Lower lobe of right lung (tissue), 2 donors: ENCODE measurements around the gene CHMP1A. TPM values are rescaled to one million over a fixed set of nuclear protein-coding genes. Genes with fewer than 3 reads are reported as not detected.

Source experiments
- ATAC-seq, 2 donors: fragments of 200-7000 bp; cut with Tn5 transposase; one replicate each; pipeline ENCODE4 v1.9.1; 2020 to 2022; ENCODE audit warnings: mild to moderate bottlenecking in 2 of 2, moderate library complexity in 2 of 2
- DNase-seq: peaks from one replicate; pipeline ENCODE4 v3.0.0-alpha.2; 2020
- H3K27ac ChIP-seq: fragments of 200-600 bp; one replicate; pipeline ENCODE4 v1.8.0; 2022
- H3K27me3 ChIP-seq: fragments of 200-600 bp; one replicate; pipeline ENCODE4 v1.8.0; 2022; ENCODE audit warnings: low read depth
- H3K36me3 ChIP-seq: fragments of 200-600 bp; one replicate; pipeline ENCODE4 v1.8.0; 2022; ENCODE audit warnings: mild to moderate bottlenecking
- H3K4me1 ChIP-seq: fragments of 200-600 bp; one replicate; pipeline ENCODE4 v1.8.0; 2022
- H3K4me3 ChIP-seq: fragments of 200-600 bp; one replicate; pipeline ENCODE4 v1.8.0; 2022; ENCODE audit warnings: mild to moderate bottlenecking
- H3K9me3 ChIP-seq: fragments of 200-600 bp; one replicate; pipeline ENCODE4 v1.8.0; 2022
- CTCF ChIP-seq: fragments of 200-600 bp; IDR thresholded peaks from one replicate; pipeline ENCODE4 v1.8.0; 2022; ENCODE audit warnings: antibody characterized with exemption, mild to moderate bottlenecking
- intact Hi-C: fragments of 100-400 bp; cut with DNase I; formaldehyde crosslinking; loops from one replicate; pipeline ENCODE4 v1.11.0; 2022
- total RNA-seq: library from RNA; stranded (reverse); fragmentation: NEBNext Ultra II Directional; extraction: Animal tissue kit (Norgen Biotek cat#: 25700); gene quantifications from one replicate; pipeline ENCODE4 v1.2.1, GENCODE V29; 2021
- donor health status: DM: no; HTN: yes; CAD: no; lungs with severe emphysema.

The CHMP1A gene
- total RNA-seq, 1 donor from 2014 or later = 70.4 TPM

DNA sequence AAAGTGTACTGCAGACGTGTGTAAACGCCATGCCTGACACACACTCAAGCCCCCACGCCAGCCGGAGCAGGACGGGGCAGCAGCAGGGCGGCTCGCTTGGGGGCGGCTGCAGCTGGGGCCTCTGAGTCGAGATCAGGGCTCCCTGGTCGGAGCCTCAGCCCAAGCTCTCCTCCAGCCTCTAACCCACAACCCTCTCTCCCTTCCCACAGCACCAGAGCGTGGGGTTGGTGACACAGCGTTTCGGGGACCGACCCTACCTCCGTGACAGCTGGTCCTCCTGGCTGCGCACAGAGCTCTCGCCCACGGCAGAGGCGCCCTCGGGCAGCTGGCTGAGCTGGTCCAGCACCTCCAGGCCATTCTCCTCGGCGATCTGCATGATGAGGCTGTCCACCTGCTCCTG lies 11.2 kb downstream of the CHMP1A start:
- no peak for ATAC-seq
- DNase-seq = no peak
- TF ChIP-seq CTCF = no peak
- intact Hi-C loops = no loop called here
- Histone ChIP-seq H3K36me3 (peaks cover 58% of the 10 kb centered on the region), H3K4me3 (no peak overlapping the region), H3K4me1 (peaks cover 3% of the 10 kb centered on the region), H3K27ac (no peak overlapping the region), H3K27me3 (no peaks in the 10 kb centered on the region), H3K9me3 (no peaks in the 10 kb centered on the region)

GRCh38 chr16:89645122-89645521 lies 12.4 kb downstream of the CHMP1A start:
- Histone ChIP-seq H3K27me3 (no peaks in the 10 kb centered on the region), H3K4me3 (no peak overlapping the region), H3K4me1 (peaks cover 13% of the 10 kb centered on the region), H3K36me3 (peaks cover 48% of the 10 kb centered on the region), H3K9me3 (no peaks in the 10 kb centered on the region), H3K27ac (no peak overlapping the region)
- DNase-seq (no peak), ATAC-seq (no peak)
- no peak for TF ChIP-seq CTCF
- intact Hi-C loops = no loop called here

DNA sequence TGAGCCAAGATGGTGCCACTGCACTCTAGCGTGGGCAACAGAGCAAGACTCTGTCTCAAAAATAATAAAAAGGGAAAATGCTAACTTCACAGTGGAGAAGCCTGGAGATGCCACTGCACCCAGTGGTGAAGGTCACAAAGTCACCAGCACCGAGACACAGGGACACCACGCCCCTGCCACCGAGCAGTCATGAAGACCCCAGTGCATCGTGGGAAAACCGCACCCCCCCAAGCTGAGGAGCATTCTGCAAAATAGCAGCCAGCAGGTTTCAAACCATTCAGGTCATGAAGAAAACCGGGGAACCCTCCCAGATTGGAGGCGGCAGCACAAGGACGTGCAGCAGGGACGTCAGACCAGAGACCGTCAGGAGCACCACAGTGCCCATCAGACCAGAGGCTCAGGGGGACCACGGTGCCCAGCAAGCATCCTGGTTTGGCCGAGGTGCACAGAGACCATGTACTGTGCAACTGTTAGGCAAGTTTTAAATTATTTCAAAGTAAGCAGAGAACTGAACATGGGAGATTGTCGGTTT lies 13.7 kb downstream of the CHMP1A start:
- Histone ChIP-seq H3K27ac (no peak overlapping the region), H3K4me1 (peaks cover 13% of the 10 kb centered on the region), H3K9me3 (no peaks in the 10 kb centered on the region), H3K4me3 (no peak overlapping the region), H3K36me3 (peaks cover 37% of the 10 kb centered on the region), H3K27me3 (no peaks in the 10 kb centered on the region)
- no peak for TF ChIP-seq CTCF
- ATAC-seq (no peak), DNase-seq (no peak)
- intact Hi-C loops = no loop called here

DNA sequence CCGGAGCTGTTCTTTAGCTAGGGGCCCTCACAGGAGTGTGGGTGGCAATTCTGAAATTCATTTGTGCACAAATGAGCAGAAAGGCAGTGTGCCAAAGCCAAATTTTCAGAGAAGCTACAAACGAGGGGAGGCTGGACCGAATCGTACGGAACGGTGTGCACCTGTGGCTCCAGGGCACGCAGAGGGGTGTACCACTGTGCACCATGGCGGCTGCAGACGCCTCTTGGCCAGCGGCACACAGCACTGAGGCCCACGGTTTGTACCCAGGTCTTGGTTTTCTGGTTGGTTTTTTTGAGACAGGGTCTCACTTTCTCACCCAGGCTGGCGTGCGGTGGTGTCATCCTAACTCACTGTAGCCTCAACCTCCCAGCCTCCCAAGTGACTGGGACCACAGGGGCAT lies 14.9 kb downstream of the CHMP1A start:
- Histone ChIP-seq H3K9me3 (no peaks in the 10 kb centered on the region), H3K4me1 (peaks cover 13% of the 10 kb centered on the region), H3K4me3 (no peak overlapping the region), H3K27me3 (no peaks in the 10 kb centered on the region), H3K27ac (no peak overlapping the region), H3K36me3 (peaks cover 34% of the 10 kb centered on the region)
- TF ChIP-seq CTCF = no peak
- ATAC-seq = no peak
- DNase-seq = no peak
- intact Hi-C loops = no loop called here

DNA sequence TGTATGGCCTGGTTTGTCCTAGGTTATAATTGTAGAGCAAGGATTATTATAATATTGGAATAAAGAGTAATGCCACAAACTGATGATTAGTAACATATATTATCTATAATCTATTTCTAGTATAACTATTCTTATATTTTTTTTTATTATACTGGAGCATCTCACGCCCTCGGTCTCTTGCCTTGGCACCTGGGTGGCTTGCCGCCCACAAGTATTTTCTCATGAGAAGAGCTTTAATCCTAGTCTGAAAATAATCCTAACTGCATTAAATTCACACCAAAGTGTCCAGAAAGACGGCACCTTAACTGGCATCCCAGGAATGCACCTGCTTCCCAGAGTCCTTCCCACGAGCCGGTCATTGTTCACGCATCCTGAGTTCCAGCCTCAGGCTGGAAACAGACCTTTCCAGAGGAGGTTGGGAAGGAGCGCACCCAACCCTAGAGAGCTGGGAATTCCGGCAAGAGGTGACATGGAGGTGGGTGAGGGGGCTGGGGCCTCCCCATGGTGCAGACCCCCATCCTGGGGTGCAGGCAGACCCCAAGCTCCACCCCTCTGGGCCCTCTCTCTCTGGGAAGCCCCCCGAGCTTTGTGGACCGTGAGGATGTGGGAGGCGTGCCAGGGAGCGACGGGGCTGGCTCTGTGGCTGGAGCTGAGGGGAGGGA lies 15.9 kb downstream of the CHMP1A start:
- no peak overlapping the region for H3K27ac ChIP-seq
- peaks cover 13% of the 10 kb centered on the region for H3K4me1 ChIP-seq
- H3K4me3 ChIP-seq = no peak overlapping the region
- ATAC-seq (no peak), DNase-seq (no peak)
- intact Hi-C loops = no loop called here
- H3K9me3 ChIP-seq = no peaks in the 10 kb centered on the region
- no peak for TF ChIP-seq CTCF
- peaks cover 26% of the 10 kb centered on the region for H3K36me3 ChIP-seq
- H3K27me3 ChIP-seq = no peaks in the 10 kb centered on the region
